ENCODE data around the gene TREH.
"Not testable (repeated sequence)": the region's sequence is repeated elsewhere in the genome, so short reads cannot be mapped to it uniquely, and the experiment has no call there.

Gene TREH

GRCh38 chr11:118696673-118697226 lies 17.3 kb upstream of the TREH start:
- no peak overlapping the region for H3K4me3 ChIP-seq (ENCODE audit: low read depth, low read length)

- H3K4me3 ChIP-seq (ENCODE audit: low read depth, low read length) = no peak overlapping the region
These were observed 15.3 kb upstream of the TREH start for GRCh38 chr11:118694771-118695170.

GRCh38 chr11:118694185-118694584 lies 14.7 kb upstream of the TREH start:
- no peak overlapping the region for H3K4me3 ChIP-seq (ENCODE audit: low read depth, low read length)

GRCh38 chr11:118691926-118692830 lies 12.7 kb upstream of the TREH start:
- no peak overlapping the region for H3K4me3 ChIP-seq (ENCODE audit: low read depth, low read length)

- H3K4me3 ChIP-seq (ENCODE audit: low read depth, low read length) = no peak overlapping the region
These were observed 11.3 kb upstream of the TREH start for GRCh38 chr11:118690553-118691304.

GRCh38 chr11:118689852-118690552 lies 10.6 kb upstream of the TREH start:
- H3K4me3 ChIP-seq (ENCODE audit: low read depth, low read length) = no peak overlapping the region

- H3K4me3 ChIP-seq (ENCODE audit: low read depth, low read length) = no peak overlapping the region
These were observed 10.0 kb upstream of the TREH start for GRCh38 chr11:118689503-118689851.

- H3K4me3 ChIP-seq (ENCODE audit: low read depth, low read length) = no peak overlapping the region
These were observed 9.5 kb upstream of the TREH start for GRCh38 chr11:118688851-118689502.

- not testable (repeated sequence) for H3K4me3 ChIP-seq (ENCODE audit: low read depth, low read length)
These were observed 8.9 kb upstream of the TREH start for GRCh38 chr11:118688339-118688738.

- H3K4me3 ChIP-seq (ENCODE audit: low read depth, low read length) = no peak overlapping the region
These were observed 8.5 kb upstream of the TREH start for GRCh38 chr11:118687906-118688305.

GRCh38 chr11:118684187-118684586 lies 4.7 kb upstream of the TREH start:
- no peak overlapping the region for H3K4me3 ChIP-seq (ENCODE audit: low read depth, low read length)

GRCh38 chr11:118682939-118683338 lies 3.5 kb upstream of the TREH start:
- not testable (repeated sequence) for H3K4me3 ChIP-seq (ENCODE audit: low read depth, low read length)

GRCh38 chr11:118682372-118682771 lies 2.9 kb upstream of the TREH start:
- no peak overlapping the region for H3K4me3 ChIP-seq (ENCODE audit: low read depth, low read length)

- not testable (repeated sequence) for H3K4me3 ChIP-seq (ENCODE audit: low read depth, low read length)
These were observed 542 bp downstream of the TREH start for GRCh38 chr11:118678908-118679307.

GRCh38 chr11:118677977-118678376 lies 1.5 kb downstream of the TREH start:
- no peak overlapping the region for H3K4me3 ChIP-seq (ENCODE audit: low read depth, low read length)

GRCh38 chr11:118674082-118674435 lies 5.4 kb downstream of the TREH start:
- H3K4me3 ChIP-seq (ENCODE audit: low read depth, low read length) = no peak overlapping the region

- H3K4me3 ChIP-seq (ENCODE audit: low read depth, low read length) = no peak overlapping the region
These were observed 5.9 kb downstream of the TREH start for GRCh38 chr11:118673361-118674081.

GRCh38 chr11:118672846-118673245 lies 6.6 kb downstream of the TREH start:
- H3K4me3 ChIP-seq (ENCODE audit: low read depth, low read length) = no peak overlapping the region

GRCh38 chr11:118671254-118671653 lies 8.2 kb downstream of the TREH start:
- no peak overlapping the region for H3K4me3 ChIP-seq (ENCODE audit: low read depth, low read length)

- H3K4me3 ChIP-seq (ENCODE audit: low read depth, low read length) = no peak overlapping the region
These were observed 9.4 kb downstream of the TREH start for GRCh38 chr11:118670063-118670462.

Data from iPS-11a (cell line).